Right atrium auricular region (tissue), 2 donors: ENCODE results near the gene SERPINH1. TPM values are rescaled to one million over a fixed set of nuclear protein-coding genes. Genes with fewer than 3 reads are reported as not detected.
"Not testable (repeated sequence)": the region's sequence is repeated elsewhere in the genome, so short reads cannot be mapped to it uniquely, and the experiment has no call there.

Source experiments
- DNase-seq: peaks from one replicate; pipeline ENCODE4 v3.0.0-alpha.2; 2019; ENCODE audit warnings: low spot score
- H3K27ac ChIP-seq, 2 donors: fragments of 200-600 bp; sonication (generic); 1 replicate in 1 of 2; 2 replicates in 1 of 2; pipeline ENCODE4 v1.5.1; 2016 to 2019
- H3K27me3 ChIP-seq, 2 donors: fragments of 200-600 bp; sonication (generic); one replicate each; pipeline versions ENCODE4 v1.5.1 to v1.6.0; 2017 to 2019
- H3K36me3 ChIP-seq: fragments of 200-600 bp; sonication (generic); one replicate; pipeline ENCODE4 v1.5.1; 2016
- H3K4me1 ChIP-seq, 2 donors: fragments of 200-600 bp; sonication (generic); one replicate each; pipeline versions ENCODE4 v1.5.1 to v1.6.0; 2017 to 2019
- H3K4me3 ChIP-seq, 2 donors: fragments of 200-600 bp; sonication (generic); 1 replicate in 1 of 2; 2 replicates in 1 of 2; pipeline ENCODE4 v1.5.1; 2017 to 2019; ENCODE audit warnings: mild to moderate bottlenecking in 1 of 2, moderate library complexity in 1 of 2
- H3K9me3 ChIP-seq, 2 donors: fragments of 200-600 bp; sonication (generic); one replicate each; pipeline ENCODE4 v1.5.1; 2019
- CTCF ChIP-seq, 2 donors: fragments of 200-600 bp; sonication (generic); IDR thresholded peaks; one replicate each; pipeline ENCODE4 v1.5.1; 2019; ENCODE audit warnings: antibody characterized with exemption in 2 of 2
- total RNA-seq, 2 donors: library from RNA; depleted of rRNA; stranded (reverse); fragments of >200 nt; gene quantifications; one replicate each; pipeline ENCODE4 v1.1.0, GENCODE V29; 2016

Gene SERPINH1
- total RNA-seq, 2 donors from 2014 or later = 114 to 195 TPM

DNA sequence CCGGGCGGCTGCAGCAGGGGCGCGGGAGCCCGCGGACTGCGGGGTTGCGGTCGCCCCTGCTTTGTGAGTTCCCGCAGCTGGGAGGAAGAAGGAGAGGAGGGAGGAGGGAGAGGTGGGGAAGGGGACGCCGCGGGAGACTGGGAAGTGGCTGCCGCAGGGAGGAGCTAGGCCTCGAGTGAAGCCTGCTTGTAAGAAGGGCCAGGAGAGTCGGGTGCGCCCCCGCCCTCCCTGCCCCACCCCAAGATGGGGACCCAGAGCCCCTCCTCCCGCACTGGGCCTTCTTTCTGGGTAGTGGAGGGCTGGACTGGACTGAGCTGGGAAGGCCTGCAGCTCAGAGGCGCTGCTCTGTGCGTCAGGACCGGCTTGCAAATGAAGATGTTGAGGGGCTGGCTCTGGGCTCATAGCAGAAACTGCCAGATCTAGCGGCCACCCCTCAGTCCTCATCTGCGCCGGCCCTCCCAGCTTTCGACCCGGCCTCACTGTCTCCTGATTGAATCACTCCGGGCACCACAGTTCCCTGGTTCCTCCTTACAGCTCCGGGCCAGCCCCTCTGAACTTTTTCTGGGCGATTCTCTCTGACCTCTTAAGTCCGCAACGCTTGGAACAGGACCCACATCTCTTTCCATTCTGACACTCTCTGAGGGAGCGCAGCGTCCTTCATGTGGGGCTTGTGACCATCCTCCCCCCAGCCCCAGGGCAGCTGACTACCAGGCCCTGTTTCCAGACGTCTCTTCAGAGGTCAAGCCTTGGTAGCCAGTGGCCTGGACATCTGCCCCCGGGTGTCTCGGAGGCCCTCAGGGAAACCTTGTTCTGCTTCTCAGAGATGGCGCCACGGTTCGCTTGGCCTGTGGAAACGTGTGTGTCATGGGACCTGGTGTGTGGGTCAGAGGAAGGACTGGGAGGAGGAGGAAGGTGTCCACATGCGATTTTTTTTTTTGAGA is 21.9 kb downstream of the SERPINH1 start:
- H3K36me3 ChIP-seq = no peaks in the 10 kb centered on the region
- no peaks in the 10 kb centered on the region for H3K9me3 ChIP-seq
- TF ChIP-seq CTCF (IDR thresholded peaks at IDR 0.05) = no peak
- H3K4me3 ChIP-seq = peak overlapping the region; percentile 51 to 87
- DNase-seq = peak; percentile 85
- peak overlapping the region; percentile 93 to 97 for H3K27ac ChIP-seq
- H3K27me3 ChIP-seq = no peaks in the 10 kb centered on the region
- peaks cover 0 to 27% of the 10 kb centered on the region in 2 donors for H3K4me1 ChIP-seq

- not testable (repeated sequence) for H3K9me3 ChIP-seq, H3K27me3 ChIP-seq, H3K4me3 ChIP-seq, DNase-seq, H3K36me3 ChIP-seq
- Histone ChIP-seq H3K4me1 (peaks cover 0 to 27% of the 10 kb centered on the region in 2 donors), H3K27ac (peak overlapping the region; percentile 93 to 97)
Measured at GRCh38 chr11:75584659-75585292, 22.7 kb downstream of the SERPINH1 start.

DNA sequence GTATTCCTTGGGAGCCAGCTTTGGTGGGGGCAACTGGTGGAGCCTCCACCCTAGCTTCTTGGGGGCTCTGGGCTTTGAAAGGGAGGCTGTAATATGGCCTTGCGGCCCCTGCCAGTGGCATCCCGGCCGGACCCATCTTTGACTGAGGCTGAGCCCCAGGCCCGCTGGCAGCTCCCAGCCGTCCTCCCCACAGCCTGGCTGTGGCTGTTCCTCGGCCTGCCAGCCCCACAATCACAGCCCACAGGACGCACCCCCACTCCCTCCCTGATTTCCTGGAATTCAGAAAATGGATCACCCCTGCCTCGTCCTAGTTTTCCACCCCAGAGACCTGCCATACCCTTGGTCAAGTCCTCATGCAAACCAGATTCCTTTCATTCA is 23.2 kb downstream of the SERPINH1 start:
- DNase-seq = no peak
- no peak for TF ChIP-seq CTCF (IDR thresholded peaks at IDR 0.05)
- no peaks in the 10 kb centered on the region for H3K9me3 ChIP-seq
- H3K4me1 ChIP-seq = peaks cover 0 to 27% of the 10 kb centered on the region in 2 donors
- H3K36me3 ChIP-seq = no peaks in the 10 kb centered on the region
- no peak overlapping the region for H3K4me3 ChIP-seq
- no peaks in the 10 kb centered on the region for H3K27me3 ChIP-seq
- H3K27ac ChIP-seq = no peak overlapping the region

DNA sequence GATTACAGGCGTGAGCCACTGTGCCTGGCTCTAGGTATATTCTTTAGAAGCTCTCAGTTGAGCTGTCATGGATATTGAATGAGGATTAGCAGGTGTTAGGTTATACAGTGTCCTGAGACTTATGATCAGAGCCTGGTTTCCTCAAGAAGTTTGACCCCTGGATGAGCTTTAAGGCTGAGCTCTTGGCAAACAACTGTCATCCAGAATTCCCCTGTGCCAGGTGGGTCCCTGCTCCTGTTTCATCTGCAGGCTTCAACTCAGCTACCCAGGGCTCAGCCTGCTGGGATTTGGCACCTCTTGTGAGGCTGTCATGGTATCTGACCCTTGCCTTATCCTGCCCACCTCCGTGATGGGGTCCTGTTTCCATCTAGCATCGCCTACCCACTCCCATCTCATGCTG is 24.3 kb downstream of the SERPINH1 start:
- TF ChIP-seq CTCF (IDR thresholded peaks at IDR 0.05) = no peak
- H3K27me3 ChIP-seq = no peaks in the 10 kb centered on the region
- H3K4me1 ChIP-seq = peaks cover 0 to 27% of the 10 kb centered on the region in 2 donors
- H3K36me3 ChIP-seq = no peaks in the 10 kb centered on the region
- DNase-seq = no peak
- no peak overlapping the region for H3K27ac ChIP-seq
- no peak overlapping the region for H3K4me3 ChIP-seq
- H3K9me3 ChIP-seq = no peaks in the 10 kb centered on the region

GRCh38 chr11:75588051-75588481 is 26.0 kb downstream of the SERPINH1 start:
- no peak overlapping the region for H3K27ac ChIP-seq
- no peak for DNase-seq
- H3K27me3 ChIP-seq = no peaks in the 10 kb centered on the region
- H3K36me3 ChIP-seq = no peaks in the 10 kb centered on the region
- no peak for TF ChIP-seq CTCF (IDR thresholded peaks at IDR 0.05)
- no peak overlapping the region for H3K4me3 ChIP-seq
- H3K9me3 ChIP-seq = no peaks in the 10 kb centered on the region
- peaks cover 0 to 18% of the 10 kb centered on the region in 2 donors for H3K4me1 ChIP-seq

DNA sequence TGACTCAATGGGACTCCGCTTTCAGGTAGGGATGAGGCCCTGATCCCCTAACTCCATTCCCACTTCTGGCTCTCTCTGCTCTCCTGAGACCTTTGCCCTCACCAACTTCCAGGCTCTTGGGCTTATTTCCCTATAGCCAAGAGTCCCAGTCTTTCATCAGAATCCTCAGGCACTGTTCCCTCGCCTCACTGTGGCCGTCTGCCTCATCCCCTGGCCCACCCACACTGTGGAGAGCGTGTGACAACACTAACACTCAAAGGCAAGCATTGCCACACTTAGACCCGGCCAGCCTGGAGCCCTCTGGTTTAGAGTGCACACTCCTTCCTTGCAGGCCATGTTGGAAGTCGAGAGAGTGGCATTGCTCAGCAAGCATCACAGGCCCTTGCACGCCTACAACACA is 27.0 kb downstream of the SERPINH1 start:
- no peak for DNase-seq
- H3K36me3 ChIP-seq = no peaks in the 10 kb centered on the region
- no peak overlapping the region for H3K4me3 ChIP-seq
- H3K27me3 ChIP-seq = no peaks in the 10 kb centered on the region
- H3K9me3 ChIP-seq = no peaks in the 10 kb centered on the region
- no peak overlapping the region for H3K27ac ChIP-seq
- H3K4me1 ChIP-seq = peaks cover 0 to 8% of the 10 kb centered on the region in 2 donors
- no peak for TF ChIP-seq CTCF (IDR thresholded peaks at IDR 0.05)
